GM21529 (cell line): ENCODE results near the gene MPZL1.

Experiments used
- ATAC-seq: cut with Tn5 transposase; IDR thresholded peaks from one replicate; pipeline ENCODE4 v1.9.1; 2021; ENCODE audit not compliant: unreplicated experiment

The MPZL1 gene

DNA sequence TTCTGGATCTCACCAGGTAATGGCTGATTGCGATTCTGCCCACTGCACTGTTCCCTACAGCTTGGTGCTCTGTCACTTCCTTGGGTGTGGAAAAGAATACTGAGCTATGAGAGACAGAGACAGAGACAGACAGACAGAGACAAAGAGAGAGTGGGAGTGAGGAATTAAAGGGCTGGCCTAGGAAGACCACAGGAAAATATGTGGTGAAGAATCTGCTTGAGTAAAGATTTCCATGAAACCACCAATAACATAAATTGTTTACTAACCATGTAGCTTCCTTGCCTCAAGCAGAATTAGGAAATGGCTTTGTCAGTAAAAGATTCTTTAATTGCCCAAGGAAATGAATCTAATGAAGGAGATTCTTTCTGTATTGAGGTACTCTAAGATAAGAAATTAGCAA, 54.4 kb downstream of the MPZL1 start:
- no peak for ATAC-seq

DNA sequence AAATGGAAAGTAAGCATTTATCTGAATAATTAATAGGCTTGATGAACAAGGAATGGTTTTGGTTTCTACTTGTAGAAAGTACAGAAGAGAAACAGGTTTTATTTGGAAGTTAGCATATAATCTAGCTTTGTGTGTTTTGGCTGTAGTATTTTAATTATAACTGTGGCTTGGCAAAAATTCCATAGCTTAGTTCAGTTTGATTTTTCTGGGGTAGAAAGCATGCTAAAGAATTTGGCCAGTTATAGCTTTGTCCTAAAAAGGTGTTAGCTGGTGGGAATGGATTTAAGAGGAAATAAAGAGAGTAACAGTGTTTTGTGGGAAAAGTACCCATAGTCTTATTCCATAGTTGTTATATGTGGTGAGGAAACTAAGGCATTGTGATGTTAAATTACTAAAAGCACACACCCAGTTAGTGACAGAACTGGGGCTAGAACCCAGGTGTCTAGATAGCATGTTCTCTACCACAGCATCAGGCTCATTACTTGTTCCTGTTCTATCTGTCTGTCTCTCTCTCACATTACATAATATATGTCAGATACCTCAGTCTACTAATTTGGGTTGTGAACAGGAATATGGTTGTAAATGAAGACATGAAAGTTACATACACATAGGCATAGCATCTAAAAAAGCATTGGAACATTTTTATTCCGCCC, 55.0 kb downstream of the MPZL1 start:
- ATAC-seq, result no peak

DNA sequence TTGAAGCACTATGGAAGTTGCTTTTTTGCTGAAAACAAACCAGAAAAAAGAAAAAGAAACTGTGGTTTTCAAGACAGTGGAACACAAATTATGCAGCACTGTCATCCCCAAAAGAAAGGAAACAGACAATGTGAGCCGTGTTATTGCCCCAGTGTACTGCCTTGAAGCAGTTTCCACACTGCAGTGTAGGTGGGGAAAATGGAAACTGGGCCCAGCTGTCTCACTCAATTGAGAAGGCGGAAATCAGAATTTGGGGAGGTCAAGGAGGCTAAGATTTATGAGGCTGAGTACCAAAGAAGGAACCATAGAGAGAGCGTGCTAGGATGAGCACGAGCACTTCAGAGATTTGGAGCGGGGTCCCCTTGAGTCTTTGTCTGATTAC, 55.5 kb downstream of the MPZL1 start:
- no peak for ATAC-seq

DNA sequence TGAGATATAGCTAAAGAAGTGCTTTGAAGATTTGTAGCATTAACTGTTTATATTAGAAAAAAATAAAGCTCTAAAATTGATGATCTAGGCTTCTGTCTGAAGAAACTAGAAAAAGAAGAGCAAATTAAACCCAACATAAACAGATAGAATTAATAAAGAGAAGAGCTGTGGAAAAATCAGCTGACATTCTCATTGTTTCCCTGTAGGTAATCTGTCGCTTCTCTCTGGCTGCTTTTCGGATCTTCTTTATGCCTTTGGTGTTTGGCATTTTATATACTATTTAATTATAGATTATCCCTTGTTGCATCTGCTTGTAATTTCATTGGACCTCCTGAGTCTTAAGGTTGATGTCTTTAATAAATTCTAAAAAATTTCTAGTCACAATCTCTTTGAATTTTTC, 59.8 kb downstream of the MPZL1 start:
- ATAC-seq, result no peak

DNA sequence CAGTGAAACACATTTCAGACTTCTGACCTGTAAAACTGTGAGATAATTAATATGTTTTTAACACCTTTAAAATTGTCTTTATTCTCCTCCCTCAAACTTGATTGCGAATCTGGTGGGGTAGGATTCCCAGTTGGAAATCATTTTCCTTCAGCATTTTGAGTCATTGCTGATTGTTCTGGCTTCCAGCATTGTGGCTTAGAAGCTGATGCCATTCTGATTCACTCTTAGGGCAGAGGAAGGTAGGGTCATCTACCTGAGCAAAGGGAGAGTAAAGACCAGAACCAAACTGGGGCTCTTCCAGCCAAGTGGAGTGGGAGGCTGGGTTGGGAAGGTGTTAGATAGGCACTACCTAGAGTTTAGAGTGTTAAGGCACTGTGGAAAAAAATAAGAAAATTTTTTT, 61.2 kb downstream of the MPZL1 start:
- no peak for ATAC-seq

DNA sequence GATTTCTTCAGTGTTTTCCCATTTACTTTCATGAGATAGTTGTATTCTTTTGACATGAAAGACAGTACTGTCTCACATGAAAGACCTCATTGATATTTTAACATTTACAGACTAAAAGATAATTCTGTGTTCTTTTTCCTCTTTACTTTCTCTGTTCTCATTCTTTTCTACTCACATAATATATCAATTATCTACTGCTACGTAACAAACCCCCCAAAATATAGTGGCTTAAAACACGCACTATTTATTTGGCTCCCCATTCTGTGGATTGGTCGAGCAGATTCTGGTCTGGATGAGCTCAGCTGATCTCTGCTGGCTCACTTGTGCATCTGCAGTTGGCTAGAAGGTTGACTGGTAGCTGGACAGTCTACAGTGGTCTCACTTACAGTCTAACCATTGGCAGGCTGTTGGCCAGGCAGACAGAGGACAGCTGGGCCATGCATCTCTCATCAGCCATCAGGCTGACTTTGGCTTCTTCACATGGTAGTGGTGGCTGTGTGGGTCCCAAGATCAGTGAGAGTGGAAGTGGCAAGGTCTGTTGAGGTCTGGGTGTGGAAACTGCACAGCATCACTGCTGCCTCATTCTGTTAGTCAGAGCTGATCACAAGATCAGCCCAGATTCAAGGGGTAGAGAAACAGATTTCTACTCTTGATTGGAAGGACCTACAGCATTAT, 63.2 kb downstream of the MPZL1 start:
- no peak for ATAC-seq

DNA sequence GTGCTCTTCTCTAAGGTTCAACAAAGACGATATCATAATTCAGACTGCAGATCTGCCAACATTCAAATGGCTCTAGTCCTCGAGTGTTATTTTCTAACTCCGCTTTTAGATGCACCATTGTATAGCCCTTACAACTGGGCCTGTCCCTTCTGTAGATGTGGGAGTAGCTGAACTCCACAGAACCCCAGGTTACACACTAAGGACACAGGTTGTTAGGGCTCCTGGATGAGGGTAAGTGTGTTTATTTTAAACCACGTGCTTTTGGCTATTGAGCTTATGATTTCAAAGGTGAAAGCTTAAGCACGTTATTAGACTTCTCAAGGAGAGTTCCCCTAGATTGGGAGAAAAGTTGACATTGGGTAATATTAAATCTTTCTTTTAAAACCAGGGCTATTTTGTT, 64.7 kb downstream of the MPZL1 start:
- no peak for ATAC-seq

DNA sequence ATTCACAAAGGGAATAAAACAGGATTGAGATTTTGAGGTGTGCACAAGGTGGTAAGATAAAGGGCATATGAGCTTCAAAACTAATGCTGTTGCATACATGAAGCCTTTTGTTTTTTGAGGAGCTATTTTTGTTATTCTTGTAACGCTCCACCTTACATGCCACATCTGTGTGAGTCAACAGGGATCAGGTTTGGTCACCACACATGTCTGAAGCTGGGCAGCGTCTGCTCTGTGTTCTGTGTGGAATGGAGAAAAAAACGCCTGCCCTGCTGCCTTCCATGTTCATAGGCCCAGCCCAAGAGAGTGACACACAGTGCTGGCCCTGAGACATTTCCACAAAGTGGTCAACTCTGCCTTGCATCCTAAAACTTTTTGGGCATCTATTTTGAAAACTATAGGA, 67.7 kb downstream of the MPZL1 start:
- no peak for ATAC-seq

DNA sequence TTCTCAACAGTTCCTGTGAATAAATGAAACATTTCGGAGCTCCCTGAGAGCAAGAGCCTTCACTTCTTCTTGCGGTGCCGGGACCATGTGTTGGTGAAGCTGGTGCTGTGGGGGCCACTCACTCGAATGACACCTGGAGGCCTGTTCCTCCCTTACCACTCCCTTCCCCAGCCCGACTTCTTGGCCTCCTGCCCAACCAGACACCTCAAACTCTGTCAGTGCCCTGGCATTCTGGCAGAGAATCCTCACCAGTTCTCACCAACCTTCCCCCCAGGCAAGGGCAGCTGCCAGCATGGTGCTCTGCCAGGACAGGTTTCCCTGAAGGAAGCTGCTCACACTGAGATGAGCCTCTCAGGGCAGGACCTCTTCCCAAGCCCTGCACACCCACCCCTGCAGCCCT, 68.3 kb downstream of the MPZL1 start:
- no peak for ATAC-seq

DNA sequence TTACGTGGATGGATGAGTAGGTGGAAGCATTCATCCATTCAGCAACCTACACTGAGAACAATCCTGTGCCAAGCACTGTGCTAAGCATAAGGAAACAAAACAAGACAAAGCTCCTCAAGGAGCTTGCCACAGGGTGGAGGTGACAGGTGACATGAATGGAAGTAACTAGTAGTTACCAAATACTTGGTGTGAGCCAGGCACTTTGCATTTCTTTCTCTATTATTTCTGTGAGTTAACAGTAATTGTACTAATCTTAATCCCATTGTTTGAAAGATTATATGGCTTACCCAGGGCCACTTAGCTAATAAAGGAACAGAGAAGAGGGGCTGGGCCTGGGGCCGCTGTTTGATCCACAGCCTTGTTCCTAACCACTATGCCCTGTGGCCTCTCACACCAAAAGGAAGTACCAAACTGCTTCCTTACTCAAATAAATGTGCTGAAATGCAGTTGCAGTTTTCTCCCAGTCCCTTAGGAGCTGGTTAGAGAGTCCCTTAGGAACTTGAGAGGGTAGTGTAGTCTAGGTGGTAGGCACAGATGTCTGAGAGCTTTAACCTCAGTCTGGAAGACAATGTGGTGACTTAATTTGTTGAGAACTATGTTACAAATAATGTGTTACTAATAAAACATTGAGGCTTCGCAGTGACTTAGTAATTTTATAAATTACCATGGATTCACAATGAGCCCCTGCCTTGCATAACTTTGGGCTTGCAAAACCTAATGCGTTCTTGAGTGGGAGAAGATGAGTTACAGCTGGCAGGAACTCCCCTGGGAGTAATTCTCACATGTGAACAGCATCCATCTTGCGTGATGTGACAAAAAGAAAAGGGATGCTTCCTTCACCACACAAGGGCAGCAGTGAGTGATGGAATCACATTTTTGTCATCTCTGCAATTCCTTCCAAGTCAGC, 69.8 kb downstream of the MPZL1 start:
- no peak for ATAC-seq

DNA sequence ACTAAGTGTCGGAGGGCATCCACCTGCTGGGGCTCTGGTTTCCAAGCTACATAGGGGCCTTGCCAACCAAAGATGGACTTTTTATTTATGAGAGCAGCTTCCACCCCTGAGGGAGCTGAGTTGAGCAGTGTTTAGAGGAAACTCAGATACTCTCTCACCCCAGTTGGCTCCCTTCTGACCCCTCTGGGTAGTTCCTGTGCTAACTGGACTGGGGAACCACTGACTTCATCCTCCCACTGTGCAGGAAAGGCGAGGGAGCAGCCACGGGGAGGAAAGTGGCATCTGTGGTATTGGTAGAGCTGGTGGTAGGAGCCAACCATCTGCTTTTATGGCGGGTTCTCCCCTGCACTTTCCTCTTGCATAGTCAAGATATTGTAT, 70.4 kb downstream of the MPZL1 start:
- no peak for ATAC-seq

DNA sequence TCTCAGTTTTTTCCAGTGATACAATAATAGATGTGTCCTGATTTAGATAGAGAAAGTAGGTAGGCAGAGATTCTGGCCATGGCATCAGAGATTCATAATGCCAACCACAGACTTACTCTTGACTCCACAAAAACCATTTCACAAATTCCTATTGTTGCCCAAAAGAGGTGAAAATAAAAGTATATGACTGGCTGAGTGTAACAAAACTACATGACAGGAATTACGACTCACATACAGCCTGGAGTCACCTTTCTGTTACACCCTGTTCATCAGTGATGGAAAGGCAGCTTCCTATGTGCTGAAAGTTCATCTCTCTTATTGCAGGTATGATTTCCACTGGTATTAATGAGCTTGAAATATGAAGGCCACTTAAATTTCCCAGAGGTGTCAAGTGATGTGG, 72.3 kb downstream of the MPZL1 start:
- ATAC-seq, result no peak

DNA sequence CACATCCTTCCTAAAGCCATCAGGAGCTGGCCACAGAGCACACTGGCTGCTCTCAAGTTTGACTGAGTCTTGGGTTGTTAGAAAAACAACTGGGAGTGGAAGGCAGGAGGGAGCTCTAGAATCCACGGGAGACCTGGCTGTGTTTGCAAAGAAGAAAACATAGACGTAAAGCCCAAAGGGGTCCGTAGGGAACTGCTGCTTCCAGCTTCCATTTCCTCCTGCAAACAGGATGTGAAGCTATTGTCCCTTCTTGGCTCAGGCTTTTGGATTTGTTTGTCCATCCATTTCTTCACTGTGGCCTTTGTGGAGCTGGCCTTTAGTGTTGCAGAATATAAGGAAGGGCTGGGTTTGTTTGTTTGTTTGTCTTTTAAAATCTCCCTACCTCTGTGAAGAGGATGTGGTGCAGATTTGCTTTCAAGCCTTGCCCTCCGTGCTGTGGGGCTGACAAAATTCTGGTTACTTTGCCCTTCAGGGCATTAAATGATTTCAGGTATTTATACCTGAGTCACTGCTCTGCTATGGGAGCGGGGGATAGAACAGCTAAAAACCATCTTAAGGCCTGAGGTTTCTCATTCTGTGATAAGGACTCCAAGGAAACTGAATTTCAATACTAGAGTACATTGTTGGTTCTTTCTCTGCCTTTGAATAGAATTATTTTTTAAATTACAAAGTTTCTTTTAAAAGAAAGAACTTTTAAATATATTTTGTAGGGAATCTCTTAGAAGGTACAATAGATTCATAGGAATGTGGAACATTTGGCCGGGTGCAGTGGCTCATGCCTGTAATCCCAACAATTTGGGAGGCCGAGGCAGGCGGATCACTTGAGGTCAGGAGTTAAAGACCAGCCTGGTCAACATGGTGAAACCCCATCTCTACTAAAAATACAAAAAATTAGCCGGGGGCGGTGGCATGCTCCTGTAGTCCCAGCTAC, 74.3 kb downstream of the MPZL1 start:
- no peak for ATAC-seq

DNA sequence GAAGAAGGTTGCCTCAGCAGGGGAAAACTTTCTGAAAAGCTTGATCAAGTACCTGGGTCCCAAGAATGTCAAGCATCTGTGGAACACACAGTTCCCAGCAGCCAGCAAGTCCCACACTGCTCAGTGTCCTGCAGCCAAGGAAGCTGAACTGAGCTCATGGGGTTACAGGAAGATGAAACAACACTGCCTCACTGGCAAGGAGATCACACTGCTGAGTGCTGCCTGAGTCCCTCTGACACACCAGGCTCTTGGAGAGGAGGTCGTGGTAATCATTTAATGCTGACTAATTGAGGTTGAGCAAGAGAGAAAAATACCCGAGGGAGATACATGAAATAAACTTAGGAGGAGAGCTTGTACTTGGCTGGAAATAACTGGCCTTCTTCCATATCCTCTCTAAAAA, 75.2 kb downstream of the MPZL1 start:
- ATAC-seq, result no peak

DNA sequence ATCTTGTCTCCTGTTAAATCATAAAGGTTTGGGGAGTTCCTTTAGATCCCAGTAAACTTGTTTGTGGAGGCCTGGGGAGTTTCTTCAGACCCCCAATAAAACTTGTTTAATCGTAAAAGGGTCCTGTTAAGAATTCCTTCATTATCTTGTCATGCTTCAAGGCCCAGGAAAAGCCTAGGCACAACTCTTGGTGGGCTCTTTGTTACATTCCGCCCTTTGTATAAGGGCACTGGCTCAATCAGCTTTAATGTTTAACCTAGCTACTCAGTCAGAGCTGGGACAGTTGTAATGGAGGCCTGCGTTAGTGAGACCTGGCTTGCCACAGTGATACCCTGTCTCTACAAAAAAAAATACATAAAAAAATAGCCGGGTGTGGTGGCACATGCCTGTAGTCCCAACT, 77.2 kb downstream of the MPZL1 start:
- ATAC-seq, result no peak

DNA sequence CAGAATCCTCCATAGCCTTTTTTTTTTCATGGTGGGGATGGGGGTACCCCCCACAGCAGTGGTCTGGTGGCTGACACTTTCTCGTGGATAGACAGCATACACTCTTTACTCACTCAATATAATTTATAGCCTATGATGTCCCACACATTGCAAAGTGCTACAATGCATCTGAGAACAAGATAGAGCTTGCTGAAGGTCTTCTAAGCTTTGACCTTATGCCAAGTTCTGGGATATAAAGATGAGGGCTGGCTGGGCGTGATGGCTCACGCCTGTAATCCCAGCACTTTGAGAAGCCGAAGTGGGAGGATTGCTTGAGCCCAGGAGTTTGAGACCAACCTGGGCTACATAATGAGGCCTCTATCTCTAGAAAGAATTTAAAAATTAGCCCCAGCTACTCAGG, 78.0 kb downstream of the MPZL1 start:
- ATAC-seq, result no peak

DNA sequence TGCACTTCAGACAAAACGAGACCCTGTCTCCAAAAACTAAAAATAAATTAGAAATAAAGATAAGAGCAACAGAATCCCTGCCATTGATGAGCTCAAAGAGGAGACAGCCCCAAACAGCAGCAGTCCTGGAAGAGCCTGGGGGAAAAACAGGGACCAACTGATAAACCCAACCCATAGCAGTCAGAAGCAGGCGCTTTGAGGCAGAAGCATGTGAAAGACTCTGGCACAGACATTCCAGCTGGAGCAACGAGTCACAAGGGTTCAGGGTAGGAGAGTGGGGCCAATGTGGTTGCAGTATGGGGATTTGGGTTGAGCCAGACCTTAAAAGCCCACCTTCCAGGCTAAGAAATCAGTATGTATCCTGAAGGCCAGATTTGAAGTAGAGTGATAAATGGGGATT, 78.5 kb downstream of the MPZL1 start:
- ATAC-seq, result no peak

DNA sequence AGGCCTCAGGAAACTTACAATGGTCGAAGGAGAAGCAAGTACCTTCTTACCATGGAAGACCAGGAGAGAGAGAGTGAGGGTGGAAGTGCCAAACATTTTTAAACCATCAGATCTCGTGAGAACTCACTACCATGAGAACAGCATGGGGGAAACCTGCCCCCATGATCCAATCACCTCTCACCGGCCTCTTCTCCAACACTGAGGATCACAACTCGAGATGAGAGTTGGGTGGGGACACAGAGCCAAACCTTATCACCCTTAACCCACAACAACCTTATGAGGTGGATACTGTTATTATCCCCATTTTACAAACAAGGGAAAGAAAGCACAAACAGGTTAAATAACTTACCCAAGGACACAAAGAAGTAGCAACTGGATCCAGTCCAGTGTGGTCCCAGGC, 80.5 kb downstream of the MPZL1 start:
- ATAC-seq, result no peak

DNA sequence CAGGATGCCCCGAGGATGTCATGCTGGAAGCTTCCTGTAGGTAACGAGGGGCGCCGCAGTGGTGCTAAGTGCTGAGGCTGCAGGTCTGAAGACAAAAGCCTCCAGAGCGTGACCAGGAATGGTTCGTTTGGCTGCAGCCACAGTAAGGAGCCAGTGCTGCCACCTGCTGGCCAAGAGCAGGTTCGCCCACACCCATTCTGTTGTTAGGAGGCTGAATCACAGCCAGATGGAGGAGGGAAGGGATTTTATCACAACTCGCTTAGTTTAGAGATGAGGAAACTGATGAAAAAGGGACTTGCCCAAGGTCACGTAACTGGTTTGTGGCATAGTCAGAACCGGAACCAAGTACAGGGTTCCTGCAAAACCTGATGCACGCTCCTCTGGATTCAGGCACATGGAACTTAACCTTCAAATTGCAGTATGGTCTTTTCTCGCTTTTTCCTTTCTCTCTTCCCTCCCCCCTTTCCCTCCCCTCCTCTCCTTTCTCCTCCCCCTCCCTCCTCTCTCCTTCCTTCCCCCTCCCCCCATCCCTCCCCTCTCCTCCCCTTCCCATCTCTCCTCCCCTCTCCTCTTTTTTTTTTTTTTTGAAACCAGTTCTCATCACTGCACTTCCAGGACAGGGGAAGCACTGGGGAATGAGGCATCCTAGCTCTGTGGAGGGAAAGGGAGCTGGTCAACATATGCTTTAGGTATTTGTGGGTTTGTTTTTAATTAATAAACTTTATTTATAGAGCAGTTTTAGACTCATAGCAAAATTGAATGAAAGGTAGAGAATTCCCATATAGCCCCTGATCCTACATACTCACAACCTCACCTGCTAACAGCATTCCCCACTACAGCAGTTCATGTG, 81.8 kb downstream of the MPZL1 start:
- ATAC-seq, result peak; percentile 95

DNA sequence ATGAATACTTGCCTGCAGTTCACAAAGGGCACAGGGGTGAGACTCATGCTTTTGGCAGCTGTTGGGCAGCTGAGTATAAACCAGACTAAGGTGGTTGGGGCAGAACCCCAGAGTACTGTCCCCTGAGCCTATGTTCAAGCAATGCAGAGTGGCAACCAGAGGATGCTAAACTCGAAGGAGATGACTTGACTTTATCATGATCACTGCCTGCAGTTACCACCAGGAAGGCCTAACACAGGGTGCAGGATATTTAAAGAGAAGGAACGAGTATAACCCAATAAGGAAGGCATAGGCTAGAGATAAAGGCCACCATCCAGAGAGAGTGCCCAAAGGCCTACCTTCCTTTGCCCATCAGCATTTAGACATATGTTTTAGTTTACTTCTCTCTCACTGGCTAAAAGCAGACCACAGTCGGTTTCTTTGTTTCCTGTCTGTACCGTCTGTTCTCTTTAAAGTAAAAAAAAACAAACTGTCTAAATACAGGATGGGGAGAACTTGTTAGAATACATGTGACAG, 83.3 kb downstream of the MPZL1 start:
- no peak for ATAC-seq
